Measurements from ENCODE around the gene UXS1. TPM values are rescaled to one million over a fixed set of nuclear protein-coding genes. Genes with fewer than 3 reads are reported as not detected.

UXS1 gene
- total RNA-seq, 1 experiment from 2014 or later: 44.7 TPM

- TF ChIP-seq USF2 (CRISPR knock-in tag; IDR thresholded peaks at IDR 0.05) (no peak), GTF2I (CRISPR knock-in tag; conservative IDR thresholded peaks at IDR 0.05) (no peak), SMAD3 (CRISPR knock-in tag; IDR thresholded peaks at IDR 0.05; ENCODE audit: borderline replicate concordance) (no peak), CREM (CRISPR knock-in tag; IDR thresholded peaks at IDR 0.05) (no peak), TEAD1 (CRISPR knock-in tag; IDR thresholded peaks at IDR 0.05) (no peak), NFE2L1 (CRISPR knock-in tag; IDR thresholded peaks at IDR 0.05) (no peak), ELF4 (CRISPR knock-in tag; IDR thresholded peaks at IDR 0.05; ENCODE audit: low read depth) (no peak), TEAD4 (CRISPR knock-in tag; IDR thresholded peaks at IDR 0.05) (no peak), JUN (CRISPR knock-in tag; IDR thresholded peaks at IDR 0.05) (no peak), ZBTB21 (CRISPR knock-in tag; IDR thresholded peaks at IDR 0.05; ENCODE audit: borderline replicate concordance) (no peak), MYBL2 (CRISPR knock-in tag; IDR thresholded peaks at IDR 0.05) (no peak), JAZF1 (CRISPR knock-in tag; IDR thresholded peaks at IDR 0.05) (no peak), CDX4 (CRISPR knock-in tag; IDR thresholded peaks at IDR 0.05; ENCODE audit: borderline replicate concordance) (no peak), ZMAT4 (CRISPR knock-in tag; IDR thresholded peaks at IDR 0.05) (no peak), ZNF121 (CRISPR knock-in tag; IDR thresholded peaks at IDR 0.05) (no peak), NR3C1 (CRISPR knock-in tag; conservative IDR thresholded peaks at IDR 0.05; ENCODE audit: low read depth) (no peak)
Observed at GRCh38 chr2:106140913-106141312, 53.2 kb downstream of the UXS1 start (continued).

- Mint-ChIP-seq H3K27ac (no peak overlapping the region), H3K36me3 (peaks cover 36% of the 10 kb centered on the region), H3K4me3 (no peak overlapping the region), H3K9me3 (no peaks in the 10 kb centered on the region), H3K4me1 (peaks cover 33% of the 10 kb centered on the region), H3K27me3 (ENCODE audit: low read depth) (no peaks in the 10 kb centered on the region)
- TF ChIP-seq SOX15 (CRISPR knock-in tag; IDR thresholded peaks at IDR 0.05): no peak
- no peak for DNase-seq (ENCODE audit: low spot score)
- POLR2A ChIA-PET: no interaction called here
- no peak for ATAC-seq
- CTCF ChIA-PET: interaction anchor here (0.6 kb wide), 1 partner anchor 619 kb away, joined by 3 read pairs; no protein-coding TSS in a partner anchor
Observed at GRCh38 chr2:106140113-106140512, 54.0 kb downstream of the UXS1 start.

- Mint-ChIP-seq H3K27ac (peak overlapping the region; percentile 43; the same call in 1 of the 2 replicates), H3K27me3 (ENCODE audit: low read depth) (no peaks in the 10 kb centered on the region), H3K36me3 (peaks cover 29% of the 10 kb centered on the region), H3K9me3 (no peaks in the 10 kb centered on the region), H3K4me3 (no peak overlapping the region), H3K4me1 (peaks cover 27% of the 10 kb centered on the region)
- DNase-seq (ENCODE audit: low spot score) (no peak), ATAC-seq (no peak)
- POLR2A ChIA-PET: no interaction called here
- CTCF ChIA-PET: no interaction called here
- TF ChIP-seq NR2C2 (CRISPR knock-in tag; IDR thresholded peaks at IDR 0.05) (no peak), USF1 (CRISPR knock-in tag; IDR thresholded peaks at IDR 0.05) (no peak)
Observed at GRCh38 chr2:106139238-106139935, 54.7 kb downstream of the UXS1 start.

All from WTC11 (cell line).